ENCODE results near the gene TBX2.

DNA sequence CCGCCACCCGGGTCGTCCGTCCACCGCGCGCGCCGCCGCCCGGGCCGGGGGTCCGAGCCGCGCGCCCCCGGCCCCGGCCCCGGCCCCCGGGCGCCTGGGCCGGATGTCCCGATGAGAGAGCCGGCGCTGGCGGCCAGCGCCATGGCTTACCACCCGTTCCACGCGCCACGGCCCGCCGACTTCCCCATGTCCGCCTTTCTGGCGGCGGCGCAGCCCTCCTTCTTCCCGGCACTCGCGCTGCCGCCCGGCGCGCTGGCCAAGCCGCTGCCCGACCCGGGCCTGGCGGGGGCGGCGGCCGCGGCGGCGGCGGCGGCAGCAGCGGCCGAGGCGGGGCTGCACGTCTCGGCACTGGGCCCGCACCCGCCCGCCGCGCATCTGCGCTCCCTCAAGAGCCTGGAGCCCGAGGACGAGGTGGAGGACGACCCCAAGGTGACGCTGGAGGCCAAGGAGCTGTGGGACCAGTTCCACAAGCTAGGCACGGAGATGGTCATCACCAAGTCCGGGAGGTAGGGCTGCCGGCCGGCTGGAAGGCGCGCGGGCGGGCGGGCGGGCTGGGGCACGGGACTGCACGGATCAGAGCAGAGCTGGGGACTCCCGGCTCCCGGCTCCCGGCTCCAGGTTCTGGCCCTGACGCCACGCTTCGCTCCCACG, 548 bp downstream of the TBX2 start:
- TF ChIP-seq, protein P1, sequence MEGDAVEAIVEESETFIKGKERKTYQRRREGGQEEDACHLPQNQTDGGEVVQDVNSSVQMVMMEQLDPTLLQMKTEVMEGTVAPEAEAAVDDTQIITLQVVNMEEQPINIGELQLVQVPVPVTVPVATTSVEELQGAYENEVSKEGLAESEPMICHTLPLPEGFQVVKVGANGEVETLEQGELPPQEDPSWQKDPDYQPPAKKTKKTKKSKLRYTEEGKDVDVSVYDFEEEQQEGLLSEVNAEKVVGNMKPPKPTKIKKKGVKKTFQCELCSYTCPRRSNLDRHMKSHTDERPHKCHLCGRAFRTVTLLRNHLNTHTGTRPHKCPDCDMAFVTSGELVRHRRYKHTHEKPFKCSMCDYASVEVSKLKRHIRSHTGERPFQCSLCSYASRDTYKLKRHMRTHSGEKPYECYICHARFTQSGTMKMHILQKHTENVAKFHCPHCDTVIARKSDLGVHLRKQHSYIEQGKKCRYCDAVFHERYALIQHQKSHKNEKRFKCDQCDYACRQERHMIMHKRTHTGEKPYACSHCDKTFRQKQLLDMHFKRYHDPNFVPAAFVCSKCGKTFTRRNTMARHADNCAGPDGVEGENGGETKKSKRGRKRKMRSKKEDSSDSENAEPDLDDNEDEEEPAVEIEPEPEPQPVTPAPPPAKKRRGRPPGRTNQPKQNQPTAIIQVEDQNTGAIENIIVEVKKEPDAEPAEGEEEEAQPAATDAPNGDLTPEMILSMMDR (IDR thresholded peaks at IDR 0.05) = no peak
- no peak for TF ChIP-seq POLR2A (IDR thresholded peaks at IDR 0.05)
